ENCODE data around the gene TBC1D14. TPM values are rescaled to one million over a fixed set of nuclear protein-coding genes. Genes with fewer than 3 reads are reported as not detected.

Gene TBC1D14
- total and polyA plus RNA-seq, 9 of the 15 experiments (the other 6 are each of a cell fraction or from before 2014, with no cell fraction given): 2.1 to 59.6 (median 44.8) TPM

DNA sequence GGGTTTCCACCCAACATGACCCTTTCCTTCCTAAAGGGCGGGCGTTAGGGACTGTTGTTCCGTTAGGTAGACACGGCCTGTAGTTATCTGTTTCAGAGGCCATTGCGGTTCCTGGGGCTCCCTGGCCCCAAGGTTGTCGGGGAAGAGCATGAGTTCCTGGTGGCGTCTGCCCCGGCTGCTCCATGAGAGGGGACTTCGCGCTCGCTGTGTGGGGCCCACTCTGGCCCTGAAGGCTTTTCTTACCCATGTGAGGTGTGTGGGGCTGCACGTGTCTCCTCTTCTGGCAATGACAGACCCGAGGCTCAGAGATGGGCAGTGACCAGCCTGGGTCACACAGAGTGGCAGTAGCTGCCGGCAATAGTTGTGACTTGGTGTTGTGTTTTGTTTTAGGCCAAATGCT, 142.7 kb downstream of the TBC1D14 start:
- Histone ChIP-seq H3K9ac (ENCODE audit: insufficient read depth in 1 of 2, low read depth in 2 of 2, low read length in 2 of 2) (no peak overlapping the region), H3K9me1 (ENCODE audit: control insufficient read depth, insufficient read depth, low read length) (peaks cover 6% of the 10 kb centered on the region), H3K79me2 (ENCODE audit: control insufficient read depth, insufficient read depth, low read length) (peaks cover 31% of the 10 kb centered on the region), H3K4me2 (ENCODE audit: insufficient read depth, low read length) (no peak overlapping the region), H4K20me1 (replicated peaks; ENCODE audit: control insufficient read depth, insufficient read depth, low read length) (peaks cover 11% of the 10 kb centered on the region), H3K27ac (ENCODE audit: extremely low read depth, low read depth, low read length) (no peak overlapping the region), H2AFZ (ENCODE audit: low read depth, low read length) (no peak overlapping the region), H3K36me3 (ENCODE audit: control insufficient read depth, insufficient read depth, low read length) (peaks cover 44% of the 10 kb centered on the region; the same call in 2 of the 3 replicates), H3K4me3 (no peak overlapping the region), H3K27me3 (ENCODE audit: control insufficient read depth in 2 of 2, insufficient read depth in 2 of 2, low read length in 2 of 2) (no peaks in the 10 kb centered on the region), H3K4me1 (replicated peaks in 1 of 2; ENCODE audit: control insufficient read depth in 2 of 2, insufficient read depth in 2 of 2, low read length in 2 of 2) (peaks cover 4 to 55% of the 10 kb centered on the region in 2 experiments; a peak in 4 of 5 replicates), H3K9me3 (replicated peaks; ENCODE audit: control insufficient read depth, insufficient read depth, low read depth, low read length) (no peaks in the 10 kb centered on the region)
- ATAC-seq (no peak), DNase-seq (ENCODE audit: extremely low read depth in 1 of 4, low spot score in 3 of 4) (no peak), FAIRE-seq (no peak)
- POLR2A ChIA-PET: interaction anchor here (0.9 to 1.2 kb wide), 4 partner anchors 9 to 141 kb away, joined by 3 to 7 read pairs (median 4); partner anchors contain the start of gene TADA2B
- in situ Hi-C loops (cut with MboI): no loop called here
- no TSS peak for BruUV-seq (replicated peaks)
- WGBS (ENCODE audit: insufficient coverage, low coverage, missing lambda C conversion rate): 86% methylated on average over 14 of the region's 14 CpGs
- CTCF ChIA-PET (ENCODE audit: low intra/inter-chr PET ratio): no interaction called here
- TF ChIP-seq PML (IDR thresholded peaks at IDR 0.05; ENCODE audit: low read length) (no peak), HNRNPH1 (optimal IDR thresholded peaks at IDR 0.05; ENCODE audit: low read depth, low read length) (no peak), FOXK2 (conservative IDR thresholded peaks at IDR 0.05 in 1 of 2, IDR thresholded peaks at IDR 0.05 in 1 of 2; ENCODE audit: low read depth in 2 of 2) (no peak), CREM (IDR thresholded peaks at IDR 0.05; ENCODE audit: low read depth) (no peak), ZNF217 (CRISPR knock-in tag; IDR thresholded peaks at IDR 0.05) (no peak), ZNF551 (CRISPR knock-in tag; IDR thresholded peaks at IDR 0.05) (no peak), XRCC3 (IDR thresholded peaks at IDR 0.05) (no peak), ZNF239 (CRISPR knock-in tag; IDR thresholded peaks at IDR 0.05) (no peak), ZBTB9 (CRISPR knock-in tag; IDR thresholded peaks at IDR 0.05) (no peak)
- TF ChIP-seq, protein P1, sequence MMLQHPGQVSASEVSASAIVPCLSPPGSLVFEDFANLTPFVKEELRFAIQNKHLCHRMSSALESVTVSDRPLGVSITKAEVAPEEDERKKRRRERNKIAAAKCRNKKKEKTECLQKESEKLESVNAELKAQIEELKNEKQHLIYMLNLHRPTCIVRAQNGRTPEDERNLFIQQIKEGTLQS (IDR thresholded peaks at IDR 0.05): no peak
- TF ChIP-seq, protein P1 (CRISPR knock-in tag; conservative IDR thresholded peaks at IDR 0.05): no peak
- intact Hi-C loops (cut with micrococcal nuclease): no loop called here

Data from K562 (cell line).